ENCODE data around the gene FGD2.

DNA sequence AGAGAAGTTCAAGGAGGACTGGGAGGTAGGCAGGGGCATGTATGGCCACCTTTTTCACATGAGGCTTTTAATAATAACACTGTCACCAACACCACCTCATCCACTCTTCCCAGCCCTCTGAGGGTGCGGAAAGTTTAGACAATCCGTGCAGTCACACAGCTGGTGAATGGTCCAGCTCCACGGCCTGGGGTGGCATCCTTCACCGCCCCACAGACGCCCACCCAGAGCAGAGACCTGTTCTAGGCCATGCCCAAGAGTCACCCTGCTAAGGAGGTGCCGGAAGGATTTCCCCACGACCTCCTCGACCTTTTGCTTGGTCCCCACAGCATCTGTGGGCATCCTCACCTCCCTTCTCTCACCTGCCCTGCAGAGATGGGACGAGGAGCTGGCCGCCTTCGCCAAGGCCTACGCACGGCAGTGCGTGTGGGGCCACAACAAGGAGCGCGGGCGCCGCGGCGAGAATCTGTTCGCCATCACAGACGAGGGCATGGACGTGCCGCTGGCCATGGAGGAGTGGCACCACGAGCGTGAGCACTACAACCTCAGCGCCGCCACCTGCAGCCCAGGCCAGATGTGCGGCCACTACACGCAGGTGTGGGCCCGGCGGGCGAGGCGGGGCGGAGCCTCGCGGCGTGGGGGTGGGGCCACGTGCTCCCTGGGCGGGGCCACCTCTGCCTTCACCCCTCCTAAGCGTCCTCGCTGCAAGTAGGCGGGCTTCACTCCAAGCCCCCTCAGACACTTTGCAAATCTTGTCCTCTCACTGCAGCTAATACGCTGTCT, 46.5 kb upstream of the FGD2 start:
- no peak for TF ChIP-seq CTCF (IDR thresholded peaks at IDR 0.05; ENCODE audit: insufficient read depth, low read length, poor library complexity, severe bottlenecking)
- TF ChIP-seq EZH2phosphoT487 (conservative IDR thresholded peaks at IDR 0.05; ENCODE audit: low read length) = no peak
